IMR-90 (cell line): ENCODE data around the gene SHROOM4. TPM values are rescaled to one million over a fixed set of nuclear protein-coding genes. Genes with fewer than 3 reads are reported as not detected.

Source experiments
- ATAC-seq: fragments of 200-7000 bp; cut with Tn5 transposase; 2 replicates; pipeline ENCODE4 v1.9.1; 2020; ENCODE audit warnings: low read depth, mild to moderate bottlenecking, moderate library complexity
- BruUV-seq: library from RNA; stranded (reverse); fragments of 400-500 nt; replicated peaks from 2 replicates; lab custom pipeline; 2021; lab: Mats Ljungman, UMichigan
- CTCF ChIA-PET: fragments of 300-600 bp; formaldehyde crosslinking; extraction: SDS; loops from one replicate; lab custom pipeline; 2021; ENCODE audit warnings: antibody characterized with exemption; lab: Yijun Ruan, JAX
- POLR2A ChIA-PET: fragments of 300-600 bp; sonication (Branson Sonifier 250); formaldehyde crosslinking; loops from one replicate; lab custom pipeline; 2022; ENCODE audit warnings: antibody characterized with exemption; ENCODE audit not compliant: unreplicated experiment; lab: Charles Lee
- DNase-seq: peaks from one replicate; pipeline ENCODE4 v3.0.0; 2013
- H2AFZ ChIP-seq: replicated peaks from 2 replicates; pipeline ENCODE3; 2013; ENCODE audit warnings: low read length, mild to moderate bottlenecking; ENCODE audit not compliant: poor library complexity
- H2AK5ac ChIP-seq: 2 replicates; pipeline ENCODE4 v1.6.1; 2013; ENCODE audit warnings: low read depth, low read length, inconsistent platforms
- H2AK9ac ChIP-seq: replicated peaks from 2 replicates; pipeline ENCODE3; 2013; ENCODE audit warnings: mild to moderate bottlenecking, low read depth, low read length, moderate library complexity; ENCODE audit not compliant: poor library complexity
- H2BK120ac ChIP-seq: 2 replicates; pipeline ENCODE4 v1.6.1; 2013; ENCODE audit warnings: low read depth, low read length, inconsistent platforms
- H2BK15ac ChIP-seq: 3 replicates; pipeline ENCODE4 v1.6.1; 2013; ENCODE audit warnings: low read depth, low read length, inconsistent platforms
- H2BK20ac ChIP-seq: 2 replicates; pipeline ENCODE4 v1.6.1; 2013; ENCODE audit warnings: low read depth, mild to moderate bottlenecking, inconsistent platforms, low read length, moderate library complexity
- H2BK5ac ChIP-seq: 2 replicates; pipeline ENCODE4 v1.6.1; 2013; ENCODE audit warnings: mild to moderate bottlenecking, low read depth, low read length, inconsistent platforms; ENCODE audit not compliant: poor library complexity, severe bottlenecking
- H3K14ac ChIP-seq: replicated peaks from 2 replicates; pipeline ENCODE4 v1.6.1; 2013; ENCODE audit warnings: low read depth, low read length, inconsistent platforms
- H3K18ac ChIP-seq: 2 replicates; pipeline ENCODE4 v1.6.1; 2013; ENCODE audit warnings: low read depth, low read length, control low read depth
- H3K23ac ChIP-seq: 2 replicates; pipeline ENCODE4 v1.6.1; 2013; ENCODE audit warnings: low read depth, low read length, inconsistent platforms
- H3K27ac ChIP-seq: 2 replicates; pipeline ENCODE4 v1.5.1; 2013; ENCODE audit warnings: mild to moderate bottlenecking, control low read depth, low read length; ENCODE audit not compliant: insufficient read depth
- H3K27me3 ChIP-seq: 2 replicates; pipeline ENCODE4 v1.6.1; 2013; ENCODE audit warnings: low read length; ENCODE audit not compliant: control insufficient read depth, insufficient read depth
- H3K36me3 ChIP-seq: 2 replicates; pipeline ENCODE4 v1.6.1; 2013; ENCODE audit warnings: low read length, mixed read lengths; ENCODE audit not compliant: control insufficient read depth, insufficient read depth
- H3K4ac ChIP-seq: 2 replicates; pipeline ENCODE4 v1.6.1; 2013; ENCODE audit warnings: low read depth, low read length, inconsistent platforms
- H3K4me1 ChIP-seq: 2 replicates; pipeline ENCODE4 v1.6.1; 2013; ENCODE audit warnings: low read length, mixed read lengths; ENCODE audit not compliant: control insufficient read depth, insufficient read depth
- H3K4me2 ChIP-seq: 2 replicates; pipeline ENCODE4 v1.6.1; 2013; ENCODE audit warnings: low read depth, mild to moderate bottlenecking, control low read depth, low read length, moderate library complexity
- H3K4me3 ChIP-seq: 2 replicates; pipeline ENCODE4 v1.5.1; 2013; ENCODE audit warnings: low read depth, mild to moderate bottlenecking, control low read depth, low read length, moderate library complexity; ENCODE audit not compliant: insufficient read depth
- H3K56ac ChIP-seq: 2 replicates; pipeline ENCODE4 v1.6.1; 2013; ENCODE audit warnings: low read length, inconsistent platforms; ENCODE audit not compliant: insufficient read depth; ENCODE audit errors: extremely low read depth
- H3K79me1 ChIP-seq, 2 experiments: 2 replicates each; pipeline ENCODE4 v1.6.1; 2013; ENCODE audit warnings: low read length in 2 of 2, inconsistent platforms in 1 of 2, low read depth in 1 of 2
- H3K9ac ChIP-seq: 2 replicates; pipeline ENCODE4 v1.6.1; 2013; ENCODE audit warnings: low read depth, low read length, control low read depth
- H3K9me1 ChIP-seq: 2 replicates; pipeline ENCODE4 v1.6.1; 2013; ENCODE audit warnings: low read length, inconsistent platforms; ENCODE audit not compliant: insufficient read depth
- H3K9me3 ChIP-seq: 2 replicates; pipeline ENCODE4 v1.6.1; 2013; ENCODE audit warnings: low read length; ENCODE audit not compliant: control insufficient read depth, insufficient read depth
- H4K20me1 ChIP-seq: 2 replicates; pipeline ENCODE4 v1.6.1; 2013; ENCODE audit warnings: low read length, inconsistent platforms; ENCODE audit not compliant: insufficient read depth
- H4K5ac ChIP-seq: 2 replicates; pipeline ENCODE4 v1.6.1; 2013; ENCODE audit warnings: mild to moderate bottlenecking, low read depth, low read length, control low read depth
- H4K8ac ChIP-seq, 2 experiments: 2 replicates each; pipeline ENCODE4 v1.6.1; 2013; ENCODE audit warnings: low read depth in 2 of 2, low read length in 2 of 2, control low read depth in 1 of 2, inconsistent platforms in 1 of 2
- H4K91ac ChIP-seq: 2 replicates; pipeline ENCODE4 v1.6.1; 2013; ENCODE audit warnings: low read depth, low read length, inconsistent platforms; ENCODE audit not compliant: insufficient read depth
- BHLHE40 ChIP-seq: fragments of 150-350 bp; IDR thresholded peaks from 2 replicates; pipeline ENCODE4 v1.6.1; 2016; ENCODE audit warnings: mild to moderate bottlenecking, low read depth, low read length
- CEBPB ChIP-seq: IDR thresholded peaks from 2 replicates; pipeline ENCODE4 v1.6.1; 2012; ENCODE audit warnings: low read depth, low read length, improper control_type of control experiment
- CHD1 ChIP-seq: IDR thresholded peaks from 2 replicates; pipeline ENCODE4 v1.6.1; 2012; ENCODE audit warnings: low read depth, low read length, improper control_type of control experiment
- ELK1 ChIP-seq: fragments of 150-350 bp; IDR thresholded peaks from 2 replicates; pipeline ENCODE4 v1.6.1; 2016; ENCODE audit warnings: low read depth, mild to moderate bottlenecking, low read length, moderate library complexity, borderline replicate concordance
- FOS ChIP-seq: fragments of 150-350 bp; IDR thresholded peaks from 2 replicates; pipeline ENCODE4 v1.6.1; 2016; ENCODE audit warnings: low read depth, low read length
- MAFK ChIP-seq: IDR thresholded peaks from 2 replicates; pipeline ENCODE4 v1.6.1; 2012; ENCODE audit warnings: low read depth, low read length, improper control_type of control experiment
- MAZ ChIP-seq: IDR thresholded peaks from 2 replicates; pipeline ENCODE4 v1.6.1; 2012; ENCODE audit warnings: low read depth, mild to moderate bottlenecking, low read length, improper control_type of control experiment, moderate library complexity, borderline replicate concordance
- MXI1 ChIP-seq: IDR thresholded peaks from 2 replicates; pipeline ENCODE4 v1.6.1; 2012; ENCODE audit warnings: low read depth, mild to moderate bottlenecking, low read length, moderate library complexity, borderline replicate concordance
- NFE2L2 ChIP-seq: fragments of 150-350 bp; IDR thresholded peaks from 2 replicates; pipeline ENCODE4 v1.6.1; 2016; ENCODE audit warnings: low read depth, mild to moderate bottlenecking, low read length
- POLR2A ChIP-seq: IDR thresholded peaks from 2 replicates; pipeline ENCODE4 v1.6.1; 2012; ENCODE audit warnings: mild to moderate bottlenecking, low read depth, low read length
- RAD21 ChIP-seq: IDR thresholded peaks from 2 replicates; pipeline ENCODE4 v1.6.1; 2012; ENCODE audit warnings: low read length, improper control_type of control experiment
- RCOR1 ChIP-seq: IDR thresholded peaks from 2 replicates; pipeline ENCODE4 v1.6.1; 2012; ENCODE audit warnings: mild to moderate bottlenecking, low read length, improper control_type of control experiment; ENCODE audit not compliant: insufficient replicate concordance
- RFX5 ChIP-seq: IDR thresholded peaks from 2 replicates; pipeline ENCODE4 v1.8.0; 2012; ENCODE audit warnings: low read depth, mild to moderate bottlenecking, low read length, moderate library complexity
- SMC3 ChIP-seq: fragments of 150-350 bp; IDR thresholded peaks from 2 replicates; pipeline ENCODE4 v1.6.1; 2016; ENCODE audit warnings: low read depth, mild to moderate bottlenecking, antibody characterized with exemption, low read length, moderate library complexity
- WGBS, 2 experiments: methylation state at CpG; one replicate each; pipeline versions ENCODE4 v1.1.5 to v1.1.7; 2013; ENCODE audit warnings: missing lambda C conversion rate in 2 of 2; ENCODE audit not compliant: insufficient read length in 1 of 2; ENCODE audit errors: extremely low coverage in 2 of 2; 5-methylcytosine and 5-hydroxymethylcytosine counted together
- dilution Hi-C: fragments of 300-500 bp; cut with HindIII; formaldehyde crosslinking; loops from one replicate; pipeline ENCODE4 v1.14.3; 2018; ENCODE audit warnings: low sequenced_read_pairs; ENCODE audit not compliant: unreplicated experiment
- in situ Hi-C: fragments of 300-500 bp; cut with MboI; formaldehyde crosslinking; loops from 3 replicates; pipeline ENCODE4 v1.14.3; 2019; ENCODE audit warnings: low sequenced_read_pairs, inconsistent platforms, mixed read lengths
- intact Hi-C: fragments of 100-400 bp; cut with micrococcal nuclease; formaldehyde crosslinking; loops from 2 replicates; pipeline ENCODE4 v1.10.0; 2022
- polyA plus RNA-seq, 3 experiments: library from polyadenylated mRNA; depleted of rRNA; stranded (reverse); fragments of >200 nt; gene quantifications; 2 replicates each; pipeline ENCODE4 v1.2.3, GENCODE V29; 2012; ENCODE audit warnings: low replicate concordance in 1 of 3
- total RNA-seq: library from RNA; depleted of rRNA; stranded (reverse); fragments of >200 nt; gene quantifications from 2 replicates; pipeline ENCODE4 v1.2.3, GENCODE V29; 2012
- TF ChIP-seq, protein P1 (sequence below): conservative IDR thresholded peaks from 2 replicates; pipeline ENCODE4 v1.5.1; 2012; ENCODE audit warnings: mild to moderate bottlenecking, low read depth, low read length, improper control_type of control experiment
- TF ChIP-seq, protein P2 (sequence below): fragments of 150-350 bp; IDR thresholded peaks from 2 replicates; pipeline ENCODE4 v1.6.1; 2017; ENCODE audit warnings: mild to moderate bottlenecking, antibody characterized with exemption, low read length, low read depth

Gene SHROOM4
- total and polyA plus RNA-seq, 2 of the 4 experiments (the other 2 are of a cell fraction) = 1.0 to 2.2 TPM

DNA sequence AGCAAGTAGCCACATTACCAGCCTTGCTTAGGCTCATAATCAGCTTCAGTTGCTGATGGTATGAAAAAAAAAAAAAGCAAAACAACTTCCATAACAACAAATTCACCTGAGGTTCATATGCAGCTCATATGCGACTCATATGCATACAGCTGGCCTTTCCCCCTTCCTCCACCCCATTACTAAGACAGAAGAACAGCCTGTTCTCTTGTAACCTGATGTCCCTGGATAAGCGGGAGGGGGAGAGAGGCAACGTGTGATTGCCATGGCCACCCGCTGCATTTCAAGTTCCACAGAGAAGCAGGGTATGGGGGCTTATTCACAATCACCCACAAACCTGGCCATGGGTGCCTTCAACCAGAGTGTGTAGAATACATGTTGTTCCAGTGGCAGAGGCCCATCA is 248.3 kb downstream of the SHROOM4 start:
- Histone ChIP-seq H4K5ac (no peak overlapping the region), H3K27me3 (peaks cover 9% of the 10 kb centered on the region), H3K56ac (no peak overlapping the region), H3K36me3 (no peaks in the 10 kb centered on the region), H3K79me1 (no peaks in the 10 kb centered on the region), H2AK5ac (no peak overlapping the region), H3K9me3 (no peaks in the 10 kb centered on the region), H4K91ac (no peak overlapping the region), H2AK9ac (no peak overlapping the region), H2BK120ac (no peak overlapping the region), H2AFZ (no peak overlapping the region), H3K4ac (no peak overlapping the region), H4K8ac (no peak overlapping the region), H3K18ac (no peak overlapping the region), H3K9me1 (no peaks in the 10 kb centered on the region), H3K27ac (no peak overlapping the region), H3K9ac (no peak overlapping the region), H3K14ac (no peak overlapping the region), H2BK15ac (no peak overlapping the region), H3K4me1 (no peaks in the 10 kb centered on the region), H2BK20ac (no peak overlapping the region), H2BK5ac (no peak overlapping the region), H3K4me3 (no peak overlapping the region), H3K23ac (no peak overlapping the region), H3K4me2 (no peak overlapping the region), H4K20me1 (no peaks in the 10 kb centered on the region)
- intact Hi-C loops (no loop called here), in situ Hi-C loops (no loop called here), dilution Hi-C loops (no loop called here)
- POLR2A ChIA-PET = no interaction called here
- BruUV-seq = no TSS peak
- ATAC-seq = no peak
- TF ChIP-seq FOS (no peak), SMC3 (no peak), RAD21 (no peak), CEBPB (no peak), POLR2A (no peak), MAZ (no peak), MAFK (no peak), RCOR1 (no peak), CHD1 (no peak), BHLHE40 (no peak), MXI1 (no peak), RFX5 (no peak), ELK1 (no peak), NFE2L2 (no peak)
- TF ChIP-seq, protein P1, sequence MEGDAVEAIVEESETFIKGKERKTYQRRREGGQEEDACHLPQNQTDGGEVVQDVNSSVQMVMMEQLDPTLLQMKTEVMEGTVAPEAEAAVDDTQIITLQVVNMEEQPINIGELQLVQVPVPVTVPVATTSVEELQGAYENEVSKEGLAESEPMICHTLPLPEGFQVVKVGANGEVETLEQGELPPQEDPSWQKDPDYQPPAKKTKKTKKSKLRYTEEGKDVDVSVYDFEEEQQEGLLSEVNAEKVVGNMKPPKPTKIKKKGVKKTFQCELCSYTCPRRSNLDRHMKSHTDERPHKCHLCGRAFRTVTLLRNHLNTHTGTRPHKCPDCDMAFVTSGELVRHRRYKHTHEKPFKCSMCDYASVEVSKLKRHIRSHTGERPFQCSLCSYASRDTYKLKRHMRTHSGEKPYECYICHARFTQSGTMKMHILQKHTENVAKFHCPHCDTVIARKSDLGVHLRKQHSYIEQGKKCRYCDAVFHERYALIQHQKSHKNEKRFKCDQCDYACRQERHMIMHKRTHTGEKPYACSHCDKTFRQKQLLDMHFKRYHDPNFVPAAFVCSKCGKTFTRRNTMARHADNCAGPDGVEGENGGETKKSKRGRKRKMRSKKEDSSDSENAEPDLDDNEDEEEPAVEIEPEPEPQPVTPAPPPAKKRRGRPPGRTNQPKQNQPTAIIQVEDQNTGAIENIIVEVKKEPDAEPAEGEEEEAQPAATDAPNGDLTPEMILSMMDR = no peak
- TF ChIP-seq, protein P2, sequence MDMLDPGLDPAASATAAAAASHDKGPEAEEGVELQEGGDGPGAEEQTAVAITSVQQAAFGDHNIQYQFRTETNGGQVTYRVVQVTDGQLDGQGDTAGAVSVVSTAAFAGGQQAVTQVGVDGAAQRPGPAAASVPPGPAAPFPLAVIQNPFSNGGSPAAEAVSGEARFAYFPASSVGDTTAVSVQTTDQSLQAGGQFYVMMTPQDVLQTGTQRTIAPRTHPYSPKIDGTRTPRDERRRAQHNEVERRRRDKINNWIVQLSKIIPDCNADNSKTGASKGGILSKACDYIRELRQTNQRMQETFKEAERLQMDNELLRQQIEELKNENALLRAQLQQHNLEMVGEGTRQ = no peak
- no peak for DNase-seq
- no CpG with 5 or more reads among the region's 4 CpGs for WGBS, 2 experiments
- CTCF ChIA-PET = interaction anchor here (0.6 kb wide), 1 partner anchor 55 kb away, joined by 3 read pairs; no protein-coding TSS in a partner anchor
